Glutamatergic neuron (in vitro differentiated cells): ENCODE results near the gene SLC15A1. TPM values are rescaled to one million over a fixed set of nuclear protein-coding genes. Genes with fewer than 3 reads are reported as not detected.

ENCODE experiments used
- DNase-seq: peaks from one replicate; pipeline ENCODE4 v3.0.0; 2022
- H3K27ac Mint-ChIP-seq: one replicate; pipeline ENCODE4 v1.8.0; 2020; ENCODE audit warnings: mild to moderate bottlenecking, mixed read lengths, inconsistent platforms; ENCODE audit not compliant: unreplicated experiment
- H3K27me3 Mint-ChIP-seq: one replicate; pipeline ENCODE4 v1.8.0; 2020; ENCODE audit warnings: mild to moderate bottlenecking, moderate library complexity, mixed read lengths, inconsistent platforms; ENCODE audit not compliant: unreplicated experiment
- H3K36me3 Mint-ChIP-seq: one replicate; pipeline ENCODE4 v1.8.0; 2020; ENCODE audit warnings: mild to moderate bottlenecking, mixed read lengths, inconsistent platforms; ENCODE audit not compliant: unreplicated experiment
- H3K4me1 Mint-ChIP-seq: one replicate; pipeline ENCODE4 v1.8.0; 2020; ENCODE audit warnings: mild to moderate bottlenecking, low read depth, mixed read lengths, inconsistent platforms; ENCODE audit not compliant: unreplicated experiment
- H3K4me3 Mint-ChIP-seq: one replicate; pipeline ENCODE4 v1.8.0; 2020; ENCODE audit warnings: mild to moderate bottlenecking, mixed read lengths, inconsistent platforms; ENCODE audit not compliant: unreplicated experiment
- H3K9me3 Mint-ChIP-seq: one replicate; pipeline ENCODE4 v1.8.0; 2020; ENCODE audit warnings: mild to moderate bottlenecking, moderate library complexity, mixed read lengths, inconsistent platforms; ENCODE audit not compliant: unreplicated experiment
- CTCF ChIP-seq: fragments of 200-600 bp; sonication (generic); IDR thresholded peaks from one replicate; pipeline ENCODE4 v1.5.0; 2021; ENCODE audit not compliant: partially characterized antibody, unreplicated experiment
- total RNA-seq: library from RNA; stranded (reverse); fragmentation: NEBNext Ultra II Directional; extraction: Animal tissue kit (Norgen Biotek cat#: 25700); gene quantifications from one replicate; pipeline ENCODE4 v1.2.1, GENCODE V29; 2021; ENCODE audit not compliant: unreplicated experiment

Gene SLC15A1
- total RNA-seq, 1 donor from 2014 or later = not detected

GRCh38 chr13:98668155-98668554, 84.3 kb downstream of the SLC15A1 start:
- peaks cover 3% of the 10 kb centered on the region for H3K9me3 Mint-ChIP-seq
- peaks cover 25% of the 10 kb centered on the region for H3K4me1 Mint-ChIP-seq
- H3K27ac Mint-ChIP-seq = no peak overlapping the region
- H3K4me3 Mint-ChIP-seq = no peak overlapping the region
- no peak for DNase-seq
- no peaks in the 10 kb centered on the region for H3K36me3 Mint-ChIP-seq
- no peak for TF ChIP-seq CTCF
- H3K27me3 Mint-ChIP-seq = peaks cover 2% of the 10 kb centered on the region

DNA sequence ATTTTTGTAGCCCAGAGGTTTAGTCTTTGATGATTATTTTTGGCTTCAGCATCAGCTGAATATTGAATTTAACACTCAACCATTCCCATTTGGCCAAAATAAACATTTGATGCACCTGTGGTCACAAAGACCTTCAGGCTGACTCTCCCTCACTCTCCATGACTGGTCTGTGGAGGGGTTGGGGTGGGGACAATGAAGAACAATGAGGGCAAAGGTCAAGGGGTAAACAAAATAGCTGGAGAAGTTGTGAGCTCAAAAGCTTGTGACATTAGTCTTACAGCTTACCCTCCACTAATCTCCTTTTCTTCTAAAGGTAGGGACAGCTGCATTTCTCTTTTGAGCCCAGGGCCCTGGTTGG, 86.9 kb downstream of the SLC15A1 start:
- no peak for DNase-seq
- peaks cover 5% of the 10 kb centered on the region for H3K27me3 Mint-ChIP-seq
- H3K4me1 Mint-ChIP-seq = peaks cover 25% of the 10 kb centered on the region
- no peak overlapping the region for H3K4me3 Mint-ChIP-seq
- H3K36me3 Mint-ChIP-seq = no peaks in the 10 kb centered on the region
- peak overlapping the region; percentile 22 for H3K27ac Mint-ChIP-seq
- peaks cover 5% of the 10 kb centered on the region for H3K9me3 Mint-ChIP-seq
- TF ChIP-seq CTCF = no peak

GRCh38 chr13:98664924-98665637, 87.4 kb downstream of the SLC15A1 start:
- H3K27me3 Mint-ChIP-seq = peaks cover 5% of the 10 kb centered on the region
- H3K4me1 Mint-ChIP-seq = peaks cover 25% of the 10 kb centered on the region
- no peak overlapping the region for H3K27ac Mint-ChIP-seq

GRCh38 chr13:98664510-98664909, 88.0 kb downstream of the SLC15A1 start:
- peaks cover 7% of the 10 kb centered on the region for H3K9me3 Mint-ChIP-seq
- no peak for DNase-seq

More at GRCh38 chr13:98664924-98665637, 87.4 kb downstream of the SLC15A1 start:
- no peak for TF ChIP-seq CTCF
- H3K4me3 Mint-ChIP-seq = no peak overlapping the region
- no peaks in the 10 kb centered on the region for H3K36me3 Mint-ChIP-seq
- H3K9me3 Mint-ChIP-seq = peaks cover 7% of the 10 kb centered on the region
- DNase-seq = no peak

More at GRCh38 chr13:98664510-98664909, 88.0 kb downstream of the SLC15A1 start:
- Mint-ChIP-seq H3K36me3 (no peaks in the 10 kb centered on the region), H3K27me3 (peaks cover 5% of the 10 kb centered on the region), H3K4me1 (peaks cover 25% of the 10 kb centered on the region), H3K4me3 (no peak overlapping the region), H3K27ac (no peak overlapping the region)
- TF ChIP-seq CTCF = no peak
